ENCODE data around the gene CLASP1.
"Not testable (repeated sequence)": the region's sequence is repeated elsewhere in the genome, so short reads cannot be mapped to it uniquely, and the experiment has no call there.

The CLASP1 gene

GRCh38 chr2:121298476-121298875, 350.8 kb downstream of the CLASP1 start:
- no peak for DNase-seq

DNA sequence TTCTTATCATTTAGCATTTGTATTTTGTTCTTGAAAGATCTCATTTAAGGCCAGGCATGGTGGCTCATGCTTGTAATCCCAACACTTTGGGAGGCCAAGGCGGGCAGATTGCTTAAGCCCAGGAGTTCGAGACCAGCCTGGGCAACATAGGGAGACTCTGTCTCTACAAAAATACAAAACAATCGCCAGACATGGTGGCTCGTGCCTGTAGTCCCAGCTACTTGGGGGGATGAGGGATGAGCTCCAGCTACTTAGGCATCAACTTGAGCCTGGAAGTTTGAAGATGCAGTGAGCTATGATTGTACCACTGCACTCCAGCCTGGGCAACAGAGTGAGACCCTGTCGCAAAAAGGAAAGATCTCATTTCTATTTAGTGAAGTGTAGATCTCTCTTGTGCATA, 351.4 kb downstream of the CLASP1 start:
- DNase-seq = not testable (repeated sequence)

DNA sequence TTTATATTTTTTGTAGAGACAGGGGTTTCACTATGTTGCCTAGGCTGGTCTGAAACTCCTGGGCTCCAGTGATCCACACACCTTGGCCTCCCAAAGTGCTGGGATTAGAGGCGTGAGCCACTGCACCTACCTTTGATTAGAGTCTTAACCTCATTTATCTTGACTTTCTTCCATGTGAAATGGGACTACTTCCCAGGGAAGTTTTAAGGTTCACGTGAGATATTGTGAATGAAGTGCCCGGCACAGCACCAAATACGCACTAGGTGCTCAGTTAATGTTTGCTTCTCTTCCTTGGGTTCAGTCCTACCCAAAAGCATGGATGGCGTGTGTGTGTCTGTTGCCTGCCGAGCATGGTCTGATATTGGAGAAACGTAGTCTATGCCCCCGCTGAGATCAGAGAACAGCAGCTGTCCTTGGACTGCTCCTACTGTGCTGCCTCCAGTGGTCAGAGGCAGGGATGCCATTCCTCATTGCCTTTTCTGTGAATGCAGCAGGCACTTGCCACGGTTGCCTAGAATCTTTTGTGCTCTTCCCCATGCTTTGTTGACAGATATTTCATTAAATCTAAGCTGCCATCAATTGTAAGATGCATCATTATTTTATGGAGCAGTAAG, 351.9 kb downstream of the CLASP1 start:
- no peak for DNase-seq

GRCh38 chr2:121295911-121296650, 353.2 kb downstream of the CLASP1 start:
- no peak for DNase-seq

DNA sequence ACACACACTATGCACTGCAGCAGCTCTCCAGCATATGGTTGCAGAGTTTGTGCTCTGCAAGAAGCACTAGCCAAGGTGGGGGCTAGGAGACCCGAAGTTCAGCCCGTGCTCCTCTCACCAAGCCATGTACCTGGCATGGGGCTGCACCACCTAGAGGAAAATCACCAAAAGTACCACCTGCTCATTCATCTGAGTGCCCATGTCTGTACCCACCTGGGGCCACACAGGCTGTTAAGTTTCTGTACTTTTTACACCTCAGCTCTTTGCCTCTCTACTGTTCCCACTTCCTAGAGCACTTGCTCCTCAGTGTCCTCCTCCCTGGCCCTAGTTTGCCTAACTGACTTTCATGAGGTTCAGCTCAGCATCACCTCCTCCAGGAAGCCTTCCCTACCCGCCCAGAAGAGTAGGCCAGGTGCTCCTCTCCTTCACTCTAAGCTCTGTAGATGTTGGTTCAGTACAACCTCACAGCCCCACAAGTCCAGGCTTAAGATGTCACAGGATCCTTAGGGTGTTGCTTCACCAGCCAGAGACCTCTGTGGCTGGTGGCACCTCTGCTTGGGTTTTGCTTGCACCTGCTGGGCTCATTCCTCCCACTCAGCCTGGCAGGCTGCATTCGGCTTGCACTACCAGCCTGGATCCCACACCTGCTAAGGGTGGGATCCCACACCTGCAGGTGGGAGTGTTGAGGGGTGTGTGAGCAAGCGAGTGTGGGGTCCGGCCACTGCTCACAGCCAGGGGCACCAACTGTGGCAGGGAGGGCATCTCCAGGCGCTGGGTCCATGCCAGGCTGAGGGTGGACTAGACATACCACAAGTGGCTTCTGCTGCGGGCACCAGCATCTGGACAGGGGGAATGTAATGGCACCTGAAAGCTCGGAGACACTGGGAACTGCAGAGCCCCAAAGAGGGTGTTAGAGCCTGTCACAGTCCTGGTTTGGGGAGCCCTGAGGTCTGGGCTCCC, 354.1 kb downstream of the CLASP1 start:
- no peak for DNase-seq

- no peak for DNase-seq
Observed at GRCh38 chr2:121293450-121294325, 355.6 kb downstream of the CLASP1 start.

DNA sequence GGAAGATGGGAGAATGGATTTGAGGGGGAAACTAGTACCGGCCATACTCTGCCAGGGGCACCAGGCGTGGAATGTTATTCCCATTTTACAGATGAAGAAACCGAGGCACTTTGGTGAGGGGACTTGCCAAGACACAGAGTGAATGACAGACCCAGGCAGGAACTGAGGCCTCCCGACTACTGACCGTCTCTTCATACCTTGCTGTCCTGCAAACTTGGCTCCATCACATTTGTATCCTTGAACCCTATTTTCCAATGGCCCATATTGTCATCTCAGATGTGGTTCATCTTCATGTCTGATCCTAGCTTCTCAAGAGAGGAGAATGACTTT, 358.0 kb downstream of the CLASP1 start:
- DNase-seq = no peak

GRCh38 chr2:121289271-121289670, 360.0 kb downstream of the CLASP1 start:
- DNase-seq = no peak

DNA sequence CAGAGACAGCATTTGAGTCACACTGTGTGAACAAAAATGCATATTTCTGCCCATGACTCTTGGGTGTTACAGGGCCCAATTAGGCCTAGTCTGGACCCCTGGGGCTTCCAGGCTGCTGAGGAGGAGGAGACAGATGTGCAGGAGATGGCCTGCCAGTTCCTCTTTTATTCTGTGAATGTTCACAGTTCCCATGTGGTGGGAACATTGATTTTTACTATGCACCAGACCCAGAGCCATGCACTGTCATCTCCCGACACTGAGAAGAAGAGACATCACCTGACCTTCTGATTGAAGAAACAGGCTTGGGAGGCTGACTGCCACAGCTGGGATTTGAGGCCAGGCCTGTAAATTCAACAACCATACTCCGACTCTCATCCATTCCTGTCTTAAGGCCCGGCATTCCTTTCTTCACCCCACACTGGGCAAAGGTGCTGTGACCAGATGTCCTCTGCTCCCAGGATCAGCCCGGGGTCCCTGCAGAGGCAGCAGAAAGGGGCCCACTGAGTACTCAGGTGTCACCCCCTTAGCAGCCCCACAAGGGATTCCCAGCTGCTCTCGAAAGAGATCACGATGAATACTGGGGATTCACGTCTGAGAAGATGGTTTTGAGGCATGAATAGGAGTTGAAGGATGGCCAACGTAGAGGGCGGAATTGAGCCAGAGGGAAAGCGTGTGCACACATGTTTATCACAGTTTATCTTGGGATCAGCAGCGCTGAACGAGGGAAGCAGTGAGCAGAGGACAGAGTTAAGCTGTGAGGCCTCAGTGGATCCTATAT, 360.6 kb downstream of the CLASP1 start:
- DNase-seq = no peak

- DNase-seq = no peak
Observed at GRCh38 chr2:121287956-121288355, 361.3 kb downstream of the CLASP1 start.

Measured in activated CD4-positive, CD25-positive, alpha-beta regulatory T cell (primary cell).